Stimulated activated CD8-positive, alpha-beta memory T cell treated with anti-CD3 and anti-CD28 coated beads, Interleukin-7, amount 100 ng/mL, for 4 hours (primary cell): ENCODE measurements around the gene AGER.
"Not testable (repeated sequence)": the region's sequence is repeated elsewhere in the genome, so short reads cannot be mapped to it uniquely, and the experiment has no call there.

Source experiments
- DNase-seq, 2 donors: peaks; one replicate each; pipeline ENCODE4 v3.0.0-alpha.2; 2020; ENCODE audit warnings: low read depth in 2 of 2

The AGER gene

DNA sequence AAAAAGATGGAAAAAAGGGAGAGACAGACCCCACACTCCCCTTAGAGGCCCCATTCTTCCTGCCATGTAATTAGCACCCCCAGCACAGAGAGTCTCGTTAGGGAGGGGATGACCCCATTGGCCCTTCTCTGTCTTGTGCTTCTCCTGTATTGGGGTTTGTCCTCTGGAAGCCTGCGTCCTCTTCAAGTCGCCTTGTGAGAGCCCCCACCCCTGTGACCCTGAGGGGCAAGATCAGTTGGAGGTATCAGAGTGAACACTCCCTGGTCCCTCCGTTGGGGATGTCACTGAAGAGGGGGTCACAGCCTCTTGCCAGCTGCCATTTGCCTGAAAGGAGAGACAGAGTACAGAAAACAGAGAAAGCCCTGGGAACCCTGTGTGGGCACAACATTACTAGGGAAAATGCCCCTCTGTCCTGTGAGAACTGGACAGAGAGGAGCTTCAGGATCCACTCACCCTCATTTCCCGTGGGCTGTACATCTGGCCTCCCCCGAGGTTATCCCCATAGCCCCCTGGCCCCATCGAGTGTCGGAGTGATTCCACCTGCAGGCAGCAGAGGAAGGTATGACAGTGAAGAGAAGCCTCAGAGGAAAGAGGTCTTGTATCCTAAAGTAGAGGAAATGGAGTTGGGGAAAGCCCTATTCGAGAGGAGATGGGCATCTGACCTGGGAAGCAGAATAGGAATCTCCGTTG lies 2.2 kb upstream of the AGER start:
- DNase-seq = not testable (repeated sequence)

DNA sequence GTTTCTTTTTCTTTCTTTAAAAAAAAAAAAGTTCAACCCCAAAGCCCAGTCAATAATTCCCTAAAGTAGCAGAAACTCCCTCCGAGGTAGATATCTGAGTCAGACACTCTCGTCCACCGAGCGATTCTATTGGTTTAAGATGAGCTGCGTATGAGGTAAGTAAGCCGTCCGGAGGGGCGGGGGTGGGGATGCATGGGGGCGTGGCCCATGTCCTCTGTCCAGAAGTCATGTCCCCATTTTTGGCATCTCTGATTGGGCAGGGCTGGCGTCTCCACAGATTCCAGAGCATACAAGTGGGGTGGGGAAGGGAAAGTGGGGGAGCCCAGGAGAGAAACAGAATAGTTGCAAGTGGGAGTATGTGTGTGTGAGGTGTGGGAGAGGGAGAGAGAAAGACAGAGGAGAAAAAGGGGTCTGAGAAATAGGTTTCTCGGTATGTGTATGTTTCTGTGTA lies 1.7 kb upstream of the AGER start:
- DNase-seq = peak; percentile 36 to 39

DNA sequence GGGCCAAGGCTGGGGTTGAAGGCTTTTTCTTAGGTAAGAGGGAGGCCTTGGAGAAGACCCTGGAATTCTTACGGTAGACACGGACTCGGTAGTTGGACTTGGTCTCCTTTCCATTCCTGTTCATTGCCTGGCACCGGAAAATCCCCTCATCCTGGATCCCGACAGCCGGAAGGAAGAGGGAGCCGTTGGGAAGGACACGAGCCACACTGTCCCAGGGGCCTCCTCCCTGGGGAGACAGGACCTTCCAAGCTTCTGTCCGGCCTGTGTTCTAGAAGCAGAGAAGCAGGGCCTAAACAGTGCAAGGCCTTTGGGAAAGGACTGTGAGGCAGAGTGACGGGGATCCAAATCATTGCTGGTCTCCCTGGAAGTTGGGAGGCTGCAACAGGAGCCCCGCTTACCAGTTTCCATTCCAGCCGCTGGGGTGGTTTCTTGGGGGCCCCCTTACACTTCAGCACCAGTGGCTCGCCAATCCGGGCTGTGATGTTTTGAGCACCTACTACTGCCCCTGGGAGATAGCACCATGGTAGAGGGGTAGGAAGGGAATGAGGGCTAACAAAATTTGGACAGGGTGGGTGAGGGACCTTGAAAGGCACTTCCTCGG lies 470 bp downstream of the AGER start:
- no peak for DNase-seq

DNA sequence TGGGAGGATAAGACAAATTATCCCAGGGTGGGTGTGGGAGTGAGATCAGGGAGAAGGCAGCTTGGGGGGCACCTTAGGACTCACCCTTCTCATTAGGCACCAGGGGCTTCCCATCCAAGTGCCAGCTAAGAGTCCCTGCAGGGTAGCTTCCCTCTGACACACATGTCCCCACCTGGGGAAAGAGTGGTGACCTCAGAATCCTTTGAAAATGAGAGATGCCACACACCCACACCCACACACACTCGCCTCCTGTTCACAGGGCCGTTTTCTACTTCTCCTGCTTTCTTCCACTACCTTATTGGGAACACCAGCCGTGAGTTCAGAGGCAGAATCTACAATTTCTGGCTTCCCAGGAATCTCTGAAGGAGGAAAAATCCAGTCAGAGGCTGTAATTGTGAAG lies 1.0 kb downstream of the AGER start:
- no peak for DNase-seq

DNA sequence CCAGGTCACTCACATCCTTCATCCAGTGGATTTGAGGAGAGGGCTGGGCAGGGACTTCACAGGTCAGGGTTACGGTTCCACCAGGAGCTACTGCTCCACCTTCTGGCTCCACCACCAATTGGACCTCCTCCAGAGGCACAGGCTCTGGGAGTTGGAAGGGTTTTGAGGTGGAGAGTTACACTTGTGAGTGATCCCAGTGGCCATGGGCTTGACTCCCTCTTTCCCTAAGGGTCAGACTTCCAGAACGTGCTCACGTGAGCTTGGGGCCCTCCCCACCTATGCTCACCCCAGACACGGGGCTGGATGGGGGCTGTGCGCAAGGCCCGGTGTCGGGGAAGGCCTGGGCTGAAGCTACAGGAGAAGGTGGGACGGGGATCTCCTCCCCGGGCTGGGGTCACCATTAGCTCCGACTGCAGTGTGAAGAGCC lies 1.5 kb downstream of the AGER start:
- no peak for DNase-seq

DNA sequence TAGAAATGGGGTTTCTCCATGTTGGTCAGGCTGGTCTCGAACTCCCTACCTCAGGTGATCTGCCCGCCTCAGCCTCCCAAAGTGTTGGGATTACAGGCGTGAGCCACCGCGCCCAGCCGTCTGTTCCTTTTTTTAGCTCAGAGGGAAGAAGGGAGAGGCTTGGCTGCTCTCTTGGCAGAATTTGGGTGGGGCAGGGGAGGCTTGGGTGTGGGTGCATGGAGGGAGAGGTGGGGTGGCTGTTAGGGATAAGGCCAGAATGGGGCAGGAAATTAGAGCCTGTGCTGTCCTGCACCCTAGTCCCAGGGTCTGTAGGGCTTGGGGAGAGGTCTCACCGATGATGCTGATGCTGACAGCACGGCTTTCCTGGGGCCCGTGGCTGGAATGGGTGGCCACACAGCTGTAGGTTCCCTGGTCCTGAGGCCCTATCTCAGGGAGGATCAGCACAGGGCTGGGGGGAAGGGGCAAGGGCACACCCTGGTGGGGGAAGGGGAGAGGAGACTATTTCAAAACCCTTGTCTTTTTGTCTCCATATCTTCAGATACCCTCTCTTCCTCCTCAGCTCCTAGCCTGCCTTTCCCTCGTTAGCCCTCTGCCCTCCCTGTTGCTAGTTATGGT lies 2.0 kb downstream of the AGER start:
- DNase-seq = no peak

DNA sequence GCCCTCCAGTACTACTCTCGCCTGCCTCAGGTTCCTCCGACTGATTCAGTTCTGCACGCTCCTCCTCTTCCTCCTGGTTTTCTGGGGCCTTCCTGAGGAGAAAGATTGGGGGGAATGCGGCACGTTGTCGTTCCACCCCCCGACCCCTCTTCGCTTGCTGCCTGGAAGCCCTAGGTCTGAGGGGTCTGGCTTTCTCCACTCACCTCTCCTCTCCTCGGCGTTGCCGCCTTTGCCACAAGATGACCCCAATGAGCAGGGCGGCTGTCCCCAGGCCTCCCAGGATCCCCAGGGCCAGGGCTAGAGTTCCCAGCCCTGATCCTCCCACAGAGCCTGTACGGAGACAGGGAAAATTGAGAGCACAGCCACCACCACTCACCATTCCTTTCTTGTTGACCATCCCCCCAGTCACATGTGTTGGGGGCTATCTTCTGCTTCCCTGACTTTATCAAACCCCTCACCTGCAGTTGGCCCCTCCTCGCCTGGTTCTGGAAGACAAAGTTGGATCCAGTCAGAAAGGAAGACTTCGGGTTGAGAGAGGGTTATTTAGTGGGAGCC lies 2.8 kb downstream of the AGER start:
- no peak for DNase-seq

DNA sequence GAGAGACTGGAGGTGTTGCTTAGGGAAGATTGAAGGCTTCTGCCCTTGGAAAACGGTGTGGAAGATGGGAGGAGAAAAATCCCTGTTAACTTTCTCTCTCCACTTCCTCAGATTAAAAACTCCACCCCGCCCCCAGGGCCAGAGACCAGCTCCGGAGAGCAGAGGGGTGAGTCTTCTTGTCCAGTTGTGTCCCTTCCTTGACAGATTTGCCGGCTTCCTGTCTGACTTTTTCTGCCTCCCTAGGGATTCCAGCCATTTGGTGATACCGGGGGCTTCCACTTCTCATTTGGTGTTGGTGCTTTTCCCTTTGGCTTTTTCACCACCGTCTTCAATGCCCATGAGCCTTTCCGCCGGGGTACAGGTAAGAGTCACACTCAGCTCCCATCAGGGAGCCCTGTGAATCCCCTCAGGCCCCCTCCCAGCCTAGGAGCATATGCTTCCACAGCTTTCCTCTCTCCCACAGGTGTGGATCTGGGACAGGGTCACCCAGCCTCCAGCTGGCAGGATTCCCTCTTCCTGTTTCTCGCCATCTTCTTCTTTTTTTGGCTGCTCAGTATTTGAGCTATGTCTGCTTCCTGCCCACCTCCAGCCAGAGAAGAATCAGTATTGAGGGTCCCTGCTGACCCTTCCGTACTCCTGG lies 4.2 kb downstream of the AGER start:
- no peak for DNase-seq

DNA sequence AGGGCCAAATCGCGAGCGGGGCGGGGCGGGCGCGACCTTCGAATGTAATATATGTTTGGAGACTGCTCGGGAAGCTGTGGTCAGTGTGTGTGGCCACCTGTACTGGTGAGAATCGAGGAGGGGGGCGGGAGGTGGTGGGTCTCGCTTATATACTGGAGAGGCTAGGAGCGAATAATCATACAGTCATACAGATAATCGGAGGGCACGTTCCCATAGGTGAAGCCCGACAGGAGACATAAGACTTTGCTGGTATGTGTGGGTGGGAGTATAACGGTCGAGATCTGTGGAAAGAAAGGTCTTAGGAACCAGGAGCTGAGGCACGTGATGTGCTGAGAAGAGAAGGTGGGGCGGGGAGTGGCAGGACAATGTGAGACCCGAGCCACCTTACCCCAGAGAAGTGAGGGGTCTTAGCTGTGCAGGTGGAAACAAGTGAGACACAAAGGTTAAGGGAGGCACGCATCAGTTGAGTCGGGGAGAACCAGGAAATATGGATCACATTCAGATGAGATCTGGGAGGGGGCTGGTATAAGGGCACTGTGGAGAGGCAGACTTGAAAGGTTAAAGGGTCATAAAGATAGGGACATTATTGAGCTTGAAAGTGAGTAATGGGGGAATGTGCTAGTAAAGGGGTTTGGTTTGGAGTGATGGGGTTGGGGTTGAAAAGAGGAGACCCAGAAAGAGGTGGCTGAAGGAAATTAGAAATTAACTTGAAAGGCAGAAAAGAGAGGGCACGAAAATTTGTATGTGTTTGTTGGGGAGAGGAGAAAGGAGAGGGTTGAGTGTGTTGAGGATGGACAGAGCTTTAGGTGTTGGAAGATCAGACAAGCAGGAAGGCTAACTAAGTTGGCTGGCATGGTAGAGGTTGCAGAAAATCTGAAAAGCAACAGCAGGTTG lies 5.3 kb downstream of the AGER start:
- no peak for DNase-seq

DNA sequence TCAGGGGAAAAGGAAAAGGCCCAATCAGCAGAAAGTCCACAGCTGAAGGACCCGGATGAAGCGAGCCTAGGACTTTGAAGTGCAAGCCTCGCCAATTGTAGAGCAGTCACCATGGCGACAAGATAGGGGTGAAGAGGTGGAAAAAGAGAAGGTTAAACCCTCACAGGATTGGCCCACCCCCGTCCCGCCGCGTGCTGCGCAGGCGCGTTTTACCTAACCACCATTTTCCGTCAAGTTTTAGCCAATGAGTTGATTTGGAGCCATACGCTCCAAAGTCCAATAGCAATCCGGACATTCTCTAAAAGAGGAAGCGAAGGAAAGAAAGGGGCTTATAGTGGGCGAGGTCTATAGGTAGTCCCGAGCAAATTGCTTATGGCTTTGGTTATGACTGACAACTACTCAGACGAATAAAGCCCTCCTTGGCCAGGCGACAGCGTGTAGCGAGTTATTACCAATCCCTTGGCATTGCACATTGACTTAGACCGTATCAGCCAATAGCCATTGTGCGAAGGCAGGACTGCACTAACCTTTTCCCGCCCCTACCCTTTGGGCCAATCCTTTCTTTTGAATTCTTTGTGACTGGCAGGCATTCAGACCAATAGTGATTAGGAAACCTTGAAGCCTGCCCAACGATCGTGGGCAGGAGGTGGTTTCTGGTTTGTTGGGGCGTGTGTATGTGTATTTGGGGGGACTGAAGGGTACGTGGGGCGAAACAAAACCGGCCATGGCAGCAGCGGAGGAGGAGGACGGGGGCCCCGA lies 6.1 kb downstream of the AGER start, which contains the start of gene RNF5:
Gene RNF5, plus strand, starts transcription at position 618 of the 759 bp plus-strand sequence. Its CDS starts 107 bp downstream, at position 725.
- peak; percentile 87 to 92 for DNase-seq

DNA sequence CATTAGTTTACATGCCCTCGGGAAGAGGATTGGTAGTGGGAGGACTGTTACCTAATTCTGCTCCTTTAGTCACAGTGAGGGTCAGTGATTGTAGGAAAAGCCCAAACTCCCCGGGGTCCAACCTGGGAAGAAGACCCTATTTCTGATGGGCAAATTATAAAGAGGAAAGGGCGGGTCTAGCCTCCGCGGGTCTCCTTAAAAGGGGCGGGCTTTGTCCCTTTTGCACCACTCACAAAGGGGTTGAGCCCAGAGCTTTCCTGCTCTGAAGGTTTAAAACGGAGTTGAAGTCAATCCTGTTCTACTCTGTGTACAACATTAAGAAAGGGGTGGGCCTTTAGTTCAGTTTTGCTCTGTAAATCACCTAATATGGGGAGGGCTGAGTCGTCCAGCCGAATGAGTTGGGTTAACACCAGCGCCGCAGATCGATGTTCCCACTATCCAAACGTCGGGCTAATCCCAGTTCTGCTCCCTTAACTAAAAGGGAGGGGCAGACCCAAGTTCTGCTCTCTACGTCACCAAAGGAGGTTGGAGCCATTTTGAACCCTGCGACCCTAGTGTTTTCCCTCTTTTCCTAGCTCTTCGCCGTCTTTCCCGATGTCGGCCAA lies 6.8 kb downstream of the AGER start:
- DNase-seq = no peak

DNA sequence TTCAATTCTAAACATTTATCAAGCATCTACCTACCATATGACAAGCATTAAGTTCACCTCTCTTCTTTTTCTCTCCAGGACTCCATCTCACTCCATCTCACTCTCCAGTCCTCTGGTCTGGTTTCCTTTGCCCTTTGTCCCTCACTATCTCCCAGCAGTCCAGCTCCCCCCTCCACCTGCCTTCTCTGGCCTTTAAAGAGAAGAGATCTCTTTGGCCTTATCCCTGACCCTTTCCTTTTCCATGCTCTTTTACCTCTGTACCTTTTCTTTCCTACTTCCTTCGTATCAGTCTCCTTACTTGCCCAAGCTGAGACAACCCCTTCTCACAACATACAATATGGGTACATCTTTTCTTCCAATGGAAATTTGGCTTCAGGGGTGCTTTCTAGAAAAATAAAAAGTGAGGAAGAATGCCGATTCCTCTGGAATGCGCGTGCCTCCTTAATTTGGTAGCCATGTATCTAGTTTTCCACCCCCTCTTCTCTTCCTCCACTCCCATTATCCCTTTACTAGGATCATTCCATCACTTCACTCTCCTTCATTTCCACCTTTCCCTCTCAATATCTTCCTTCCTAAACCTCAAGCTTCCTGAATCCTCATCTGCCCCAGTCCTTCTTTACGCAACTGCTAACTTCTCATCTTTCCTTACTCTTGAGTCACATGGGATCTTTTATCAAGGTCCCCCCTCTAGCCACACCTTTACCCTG lies 7.4 kb downstream of the AGER start:
- DNase-seq = no peak

DNA sequence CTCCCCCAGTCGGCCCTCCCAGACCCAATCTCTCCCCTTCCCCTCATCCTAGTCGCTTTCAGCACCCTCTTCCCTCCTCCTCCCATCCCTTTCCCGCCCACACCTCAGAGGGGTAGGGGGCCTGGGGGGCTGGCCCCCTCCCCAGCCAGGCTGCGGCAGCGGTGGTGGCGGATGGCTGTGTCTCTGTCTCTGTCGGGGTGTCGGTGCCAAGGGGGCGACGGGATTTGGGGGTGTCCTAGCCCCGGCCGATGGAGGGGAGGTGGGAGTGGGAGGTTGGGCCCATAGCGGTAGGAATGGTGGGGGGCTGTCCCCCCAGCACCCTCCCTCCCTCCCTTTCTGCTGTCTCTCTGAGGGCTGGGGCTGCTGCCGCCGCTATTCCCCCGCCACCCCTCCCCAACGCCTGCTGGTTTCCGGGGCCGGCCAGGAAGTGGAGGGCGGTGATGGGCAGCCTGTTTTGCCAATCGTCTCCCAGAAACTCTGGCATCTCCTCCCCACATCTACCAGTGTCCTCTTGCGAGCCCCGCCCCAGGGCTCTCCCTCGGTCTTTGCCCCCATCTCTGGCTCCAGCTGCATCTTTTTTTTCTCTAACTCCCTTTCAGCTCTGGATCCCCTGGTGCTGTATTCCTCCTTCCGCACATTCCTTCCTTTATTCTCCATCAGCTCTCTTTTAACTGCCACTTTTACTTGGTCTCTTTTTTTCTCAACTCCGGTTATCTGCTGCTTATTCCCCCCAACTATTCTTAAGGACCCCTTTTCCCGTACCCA lies 8.2 kb downstream of the AGER start, which contains the start of gene AGPAT1:
Gene AGPAT1, minus strand, starts transcription at position 374 of the 765 bp plus-strand sequence. CDS start 4,588 bp downstream, outside the sequence.
- peak; percentile 94 for DNase-seq

DNA sequence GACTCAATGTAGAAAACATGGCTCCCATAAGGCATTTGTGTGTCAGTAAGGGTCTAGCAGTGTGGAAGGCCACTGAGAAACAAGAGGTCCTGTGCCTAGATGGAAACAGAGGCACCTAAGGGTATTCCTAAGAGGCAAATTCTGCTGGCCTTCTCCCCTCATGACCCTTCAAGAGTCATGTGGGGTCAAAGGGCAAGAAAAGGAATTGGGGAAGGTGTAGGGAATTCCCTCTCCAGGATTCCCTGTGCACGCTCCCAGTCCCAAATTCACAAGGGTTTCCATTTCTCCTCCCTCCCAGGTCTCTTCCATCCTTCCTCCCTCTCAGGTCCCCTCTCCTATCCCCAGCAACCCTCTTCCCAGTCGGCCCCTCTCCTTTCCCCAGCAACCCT lies 8.7 kb downstream of the AGER start:
- DNase-seq = no peak

DNA sequence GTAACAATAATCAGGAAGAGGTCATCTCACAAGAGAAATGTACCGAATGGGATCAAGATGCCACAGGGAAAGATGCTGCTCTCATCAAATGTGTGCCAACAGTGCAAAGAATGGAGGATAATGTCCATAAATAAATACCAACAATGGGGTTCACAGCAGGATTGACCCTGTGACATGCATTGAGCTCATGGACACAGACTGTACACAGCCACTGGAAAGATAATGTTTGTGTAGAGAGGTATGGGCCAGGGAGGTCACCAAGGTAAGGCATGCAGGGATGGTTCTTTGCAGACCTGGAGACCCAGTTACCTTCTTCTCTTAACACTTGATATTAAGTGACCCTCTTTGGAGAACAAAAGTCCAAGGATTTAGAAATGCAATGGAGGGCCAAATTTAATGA lies 9.6 kb downstream of the AGER start:
- no peak for DNase-seq

DNA sequence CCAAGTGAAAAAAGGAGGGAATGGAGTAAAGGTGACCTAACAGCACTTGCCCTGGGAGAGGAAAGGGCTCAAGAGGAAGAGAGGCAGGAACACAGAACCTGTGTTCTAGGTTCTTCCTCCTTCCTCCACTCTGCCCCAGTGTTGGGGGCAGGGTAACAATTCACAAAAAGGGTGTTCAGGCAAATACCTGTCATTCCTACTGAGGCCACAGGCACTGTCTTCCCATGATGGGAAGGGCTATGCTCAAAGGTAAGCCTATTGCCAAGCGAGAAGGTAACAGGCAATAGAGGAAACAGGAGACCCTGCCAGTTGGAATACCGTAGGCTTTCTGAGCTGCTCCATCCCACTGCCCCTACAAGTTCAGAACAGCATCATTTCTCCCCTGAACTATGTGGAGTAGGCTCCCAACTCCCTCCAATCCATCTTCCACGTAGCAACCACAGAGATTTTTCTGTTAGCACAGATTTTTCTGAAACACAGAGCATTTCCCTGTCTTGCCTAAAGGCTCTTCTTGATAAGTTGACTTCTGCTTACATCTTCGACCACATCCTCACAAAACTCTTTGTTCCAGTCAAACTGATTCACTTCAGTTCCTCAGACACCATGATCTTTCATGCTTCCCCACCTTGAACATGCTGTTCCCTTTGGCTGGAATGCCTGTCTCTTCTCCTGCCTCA lies 10.9 kb downstream of the AGER start:
- no peak for DNase-seq

DNA sequence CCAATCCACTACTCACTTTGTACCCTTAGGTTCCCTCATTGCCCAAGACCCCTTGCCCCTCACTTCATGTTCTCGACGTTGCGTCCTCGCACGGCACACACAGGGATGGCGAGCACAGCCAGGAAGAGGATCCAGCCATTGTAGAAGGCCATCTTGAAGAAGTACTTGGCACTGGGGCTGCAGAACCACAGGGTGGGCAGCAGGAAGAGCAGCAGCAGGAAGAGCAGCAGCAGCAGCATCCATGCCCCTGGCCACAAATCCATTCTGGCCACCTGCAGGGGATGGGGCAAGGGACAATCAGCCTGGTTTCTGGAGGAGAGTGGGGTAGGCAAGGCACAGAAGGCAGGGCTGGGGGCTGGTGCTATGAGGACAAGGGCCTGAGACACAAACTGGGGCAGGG lies 12.8 kb downstream of the AGER start:
- DNase-seq = no peak

DNA sequence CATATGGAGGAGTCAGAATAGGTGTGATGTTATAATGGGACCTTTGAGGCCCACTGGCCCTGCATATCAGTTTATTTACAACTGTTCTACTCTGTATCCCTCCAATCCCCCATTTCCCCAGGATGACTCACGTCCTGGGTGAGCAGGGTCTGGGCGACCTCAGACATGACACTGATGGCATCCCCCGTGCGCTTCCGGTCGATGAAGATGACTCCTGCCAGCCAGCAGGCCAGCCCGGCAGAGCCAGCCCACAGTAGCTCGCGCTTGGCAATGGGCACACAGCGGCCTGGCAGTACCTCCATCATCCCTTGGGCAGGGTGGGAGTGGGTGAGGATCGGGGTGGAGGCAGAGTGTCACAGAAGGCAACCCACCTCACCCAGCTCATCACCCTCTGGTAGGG lies 13.8 kb downstream of the AGER start:
- no peak for DNase-seq
